HG03135 (cell line): ENCODE measurements around the gene ZNF213.
A peak's percentile ranks its signal among the peaks of the same experiment; 100 is the strongest.

Source experiments
- ATAC-seq: cut with Tn5 transposase; IDR thresholded peaks from one replicate; pipeline ENCODE4 v1.9.1; 2021; ENCODE audit warnings: mild to moderate bottlenecking, moderate library complexity; ENCODE audit not compliant: unreplicated experiment

Gene ZNF213

DNA sequence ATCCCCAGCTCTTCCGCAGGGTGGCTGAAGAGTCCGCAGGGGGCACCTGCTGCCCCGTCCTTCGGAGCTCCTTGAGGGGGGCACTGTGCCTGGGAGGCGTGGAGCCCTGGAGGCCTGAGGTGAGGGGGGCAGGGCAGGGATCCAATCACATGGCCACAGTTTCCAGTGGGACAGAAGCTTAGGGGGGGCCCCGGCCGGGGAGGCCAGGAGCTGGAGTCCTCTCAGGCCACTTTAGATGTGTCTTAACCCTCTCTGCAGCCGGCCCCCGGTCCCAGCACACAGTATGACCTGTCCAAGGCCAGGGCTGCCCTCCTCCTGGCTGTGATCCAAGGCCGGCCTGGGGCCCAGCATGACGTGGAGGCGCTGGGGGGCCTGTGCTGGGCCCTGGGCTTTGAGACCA lies 10.8 kb downstream of the ZNF213 start:
- ATAC-seq = no peak

DNA sequence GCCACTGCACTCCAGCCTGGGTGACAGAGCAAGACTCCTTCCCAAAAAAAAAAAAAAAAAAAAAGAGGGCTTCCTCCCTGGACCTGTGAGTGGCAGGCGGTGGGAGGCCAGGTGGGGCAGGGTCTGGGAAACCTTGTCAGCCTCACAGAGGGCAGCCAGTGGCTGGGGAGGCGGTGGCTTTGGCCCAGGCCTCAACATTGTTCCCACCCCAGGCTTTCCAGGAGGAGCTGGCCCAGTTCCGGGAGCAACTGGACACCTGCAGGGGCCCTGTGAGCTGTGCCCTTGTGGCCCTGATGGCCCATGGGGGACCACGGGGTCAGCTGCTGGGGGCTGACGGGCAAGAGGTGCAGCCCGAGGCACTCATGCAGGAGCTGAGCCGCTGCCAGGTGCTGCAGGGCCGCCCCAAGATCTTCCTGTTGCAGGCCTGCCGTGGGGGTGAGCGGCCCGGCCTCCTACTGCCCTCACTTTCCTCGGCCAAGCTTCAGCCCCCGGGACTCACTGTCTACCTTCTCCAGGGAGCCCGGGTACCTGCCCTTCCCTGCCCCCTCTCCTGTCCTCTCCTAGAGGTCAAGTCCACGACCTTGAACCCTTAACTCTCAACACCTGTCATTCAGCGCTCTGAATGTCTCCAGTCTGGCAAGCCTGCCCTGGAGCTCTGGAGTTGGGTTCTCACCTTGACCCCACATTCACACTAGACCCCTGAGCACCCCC lies 12.4 kb downstream of the ZNF213 start:
- no peak for ATAC-seq

GRCh38 chr16:3147757-3148104 lies 12.9 kb downstream of the ZNF213 start:
- no peak for ATAC-seq

DNA sequence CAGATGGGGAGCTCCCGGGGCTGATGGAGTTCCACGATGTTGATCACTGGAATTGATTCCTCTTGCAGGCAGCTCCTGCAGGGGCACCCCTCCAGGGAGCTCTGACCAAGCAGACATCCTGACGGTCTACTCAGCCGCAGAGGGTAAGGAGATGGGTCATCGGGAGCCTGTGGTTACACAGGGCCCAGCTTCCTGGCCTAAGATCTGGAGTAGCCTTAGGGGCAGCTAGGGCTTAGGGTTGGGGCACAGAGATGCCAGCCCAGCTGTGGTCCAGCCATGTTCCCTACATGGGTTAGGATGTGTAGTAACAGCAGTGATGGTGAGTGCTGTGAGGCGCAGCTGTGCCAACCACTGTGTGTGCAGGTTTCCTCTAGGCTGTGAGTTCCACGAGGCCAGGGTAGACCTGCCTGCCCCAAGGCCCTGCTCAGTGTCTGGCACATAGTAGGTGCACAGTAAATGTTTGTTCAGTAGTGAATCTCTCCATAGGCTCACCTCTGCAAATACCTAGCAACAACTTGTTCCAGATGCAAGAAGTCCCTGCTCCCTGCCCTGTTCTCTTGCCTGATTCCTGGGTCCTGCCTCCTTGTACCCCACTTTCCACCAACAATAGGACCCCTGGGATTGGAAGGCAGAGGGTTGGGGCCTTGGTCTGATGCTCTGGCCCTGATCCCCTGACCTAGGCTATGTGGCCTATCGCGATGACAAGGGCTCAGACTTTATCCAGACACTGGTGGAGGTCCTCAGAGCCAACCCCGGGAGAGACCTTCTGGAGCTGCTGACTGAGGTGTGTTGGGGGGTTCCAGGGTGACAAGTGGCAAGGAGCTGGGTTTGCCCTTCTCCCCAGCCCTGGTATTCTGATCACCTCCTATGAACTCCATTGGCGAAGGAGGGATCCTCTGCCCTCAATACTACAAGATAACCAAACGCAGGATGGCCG lies 13.7 kb downstream of the ZNF213 start:
- ATAC-seq = no peak

DNA sequence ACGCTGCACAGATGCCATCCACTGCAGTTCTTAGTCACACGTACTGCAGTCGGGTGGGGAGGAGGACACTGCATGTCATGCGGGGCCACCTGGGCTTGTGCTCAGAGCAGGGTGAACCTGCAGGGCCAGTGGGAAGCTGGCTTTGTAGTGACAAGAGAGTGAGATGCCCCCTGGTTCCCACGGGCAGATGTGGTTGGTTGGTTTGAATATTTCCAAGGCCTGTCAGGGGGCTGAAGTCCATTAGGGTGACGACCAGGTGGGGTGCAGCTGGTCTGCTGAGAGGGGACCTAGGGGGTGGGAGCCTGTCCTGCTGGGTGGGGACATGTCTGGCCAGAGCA lies 14.3 kb downstream of the ZNF213 start:
- ATAC-seq = no peak

DNA sequence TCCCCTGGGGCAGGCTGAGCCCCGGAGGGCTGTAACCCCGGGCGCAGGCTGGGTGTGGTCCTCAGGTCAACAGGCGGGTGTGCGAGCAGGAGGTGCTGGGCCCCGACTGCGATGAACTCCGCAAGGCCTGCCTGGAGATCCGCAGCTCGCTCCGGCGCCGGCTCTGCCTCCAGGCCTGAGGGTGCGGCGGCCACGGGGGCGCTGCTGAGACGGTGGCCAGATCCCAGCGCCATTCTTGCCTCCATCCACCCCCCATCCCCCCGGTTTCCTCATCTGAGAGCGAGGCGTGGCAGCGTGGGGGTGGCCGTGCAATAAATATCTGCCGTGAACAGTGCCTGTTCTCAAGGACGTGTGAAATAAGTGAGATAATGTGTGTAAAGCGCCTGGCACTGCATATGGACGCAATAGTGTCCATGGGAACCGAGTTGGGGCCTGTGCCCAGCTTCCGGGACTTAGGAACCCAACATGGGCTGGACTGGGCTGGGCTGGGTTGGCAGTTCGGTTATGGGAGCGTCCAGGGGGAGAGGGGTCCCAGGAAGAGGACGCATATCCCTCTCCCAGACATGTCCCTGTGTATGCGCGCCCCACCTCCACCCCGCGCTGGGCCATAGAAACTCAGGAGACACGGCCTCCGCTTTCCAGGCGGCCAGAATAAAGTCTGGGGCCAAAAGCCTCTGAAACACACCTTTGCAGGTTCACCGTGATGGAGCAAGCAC lies 15.0 kb downstream of the ZNF213 start:
- peak; percentile 15 for ATAC-seq

GRCh38 chr16:3150346-3151218 lies 15.8 kb downstream of the ZNF213 start:
- peak; percentile 72 for ATAC-seq

DNA sequence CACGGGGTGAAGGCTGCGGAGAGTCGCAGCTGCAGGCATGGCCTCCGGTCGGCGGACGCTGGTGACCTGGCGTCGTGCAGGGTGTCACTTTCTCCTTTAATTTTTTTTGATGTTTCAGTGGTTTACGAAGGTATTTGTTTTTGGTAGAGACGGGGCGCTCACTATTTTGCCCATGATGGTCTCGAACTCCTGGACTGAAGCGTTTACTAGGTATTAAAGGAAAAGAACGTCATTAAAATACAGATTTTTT lies 17.1 kb downstream of the ZNF213 start:
- no peak for ATAC-seq

DNA sequence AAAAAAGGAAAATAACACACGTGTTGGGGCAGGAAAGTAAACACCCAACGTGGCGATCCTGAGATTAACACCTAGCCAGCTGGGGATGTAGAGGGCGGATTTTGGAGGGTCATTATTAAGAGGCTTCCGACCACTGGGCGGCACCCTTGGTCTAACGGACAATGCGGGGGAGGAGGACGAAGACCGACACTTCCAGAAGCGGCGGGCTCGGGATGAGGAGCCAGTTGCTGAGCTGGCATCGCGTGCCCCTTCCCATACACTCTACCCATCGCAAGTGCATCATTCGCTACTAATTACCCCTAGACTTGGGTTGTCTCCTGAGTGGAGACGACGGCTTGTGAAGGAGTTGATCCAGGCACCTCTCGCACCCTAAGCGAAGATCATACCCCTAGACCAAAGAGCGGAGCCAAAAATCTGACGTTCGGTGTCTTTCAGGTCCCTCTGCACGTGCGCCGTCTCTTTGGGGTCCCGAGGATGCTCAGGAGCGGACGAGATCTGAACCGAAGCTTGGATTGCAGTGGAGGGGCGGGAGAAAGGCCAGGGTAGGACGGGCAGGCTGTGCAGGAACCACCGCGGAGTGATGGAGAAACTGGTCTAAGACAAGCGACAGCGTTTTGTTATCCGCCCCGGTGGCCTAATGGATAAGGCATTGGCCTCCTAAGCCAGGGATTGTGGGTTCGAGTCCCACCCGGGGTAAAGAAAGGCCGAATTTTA lies 17.6 kb downstream of the ZNF213 start:
- no peak for ATAC-seq

- no peak for ATAC-seq
Measured at GRCh38 chr16:3152991-3153368, 18.2 kb downstream of the ZNF213 start.

GRCh38 chr16:3155181-3155580 lies 20.4 kb downstream of the ZNF213 start:
- no peak for ATAC-seq

GRCh38 chr16:3155972-3156371 lies 21.1 kb downstream of the ZNF213 start:
- ATAC-seq = no peak

DNA sequence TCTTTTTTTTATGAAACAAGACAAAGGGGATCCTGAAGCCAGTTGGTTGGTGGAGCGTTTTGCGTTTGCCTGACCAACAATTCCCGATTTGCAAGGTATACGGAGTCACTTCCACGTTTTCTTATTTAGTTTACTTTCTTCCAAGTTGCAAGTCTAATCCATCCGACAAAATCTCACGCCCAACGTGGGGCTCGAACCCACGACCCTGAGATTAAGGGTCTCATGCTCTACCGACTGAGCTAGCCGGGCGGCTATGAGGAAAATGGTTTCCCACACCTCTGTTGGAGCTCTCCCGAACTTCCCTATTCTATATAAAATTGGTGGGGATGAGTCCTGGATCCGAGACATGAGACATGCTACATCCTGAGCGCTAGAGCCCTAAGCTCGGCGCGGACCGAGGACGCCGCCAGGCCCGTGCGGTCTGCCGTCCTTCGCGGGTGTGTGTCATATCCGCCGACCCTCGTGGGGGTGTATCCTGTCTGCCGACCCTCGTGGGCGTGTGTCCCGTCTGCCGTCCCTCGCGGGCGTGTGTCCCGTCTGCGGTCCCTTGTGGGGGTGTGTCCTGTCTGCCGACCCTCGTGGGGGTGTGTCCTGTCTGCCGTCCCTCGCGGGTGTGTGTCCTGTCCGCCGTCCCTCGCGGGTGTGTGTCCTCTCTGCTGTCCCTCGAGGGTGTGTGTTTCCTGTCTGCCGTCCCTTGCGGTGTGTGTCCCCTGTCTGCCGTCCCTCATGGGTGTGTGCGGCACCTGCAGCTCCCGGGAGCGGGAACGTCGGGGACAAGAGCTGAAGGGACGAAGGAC lies 22.6 kb downstream of the ZNF213 start:
- no peak for ATAC-seq

GRCh38 chr16:3158026-3158509 lies 23.2 kb downstream of the ZNF213 start:
- ATAC-seq = no peak

DNA sequence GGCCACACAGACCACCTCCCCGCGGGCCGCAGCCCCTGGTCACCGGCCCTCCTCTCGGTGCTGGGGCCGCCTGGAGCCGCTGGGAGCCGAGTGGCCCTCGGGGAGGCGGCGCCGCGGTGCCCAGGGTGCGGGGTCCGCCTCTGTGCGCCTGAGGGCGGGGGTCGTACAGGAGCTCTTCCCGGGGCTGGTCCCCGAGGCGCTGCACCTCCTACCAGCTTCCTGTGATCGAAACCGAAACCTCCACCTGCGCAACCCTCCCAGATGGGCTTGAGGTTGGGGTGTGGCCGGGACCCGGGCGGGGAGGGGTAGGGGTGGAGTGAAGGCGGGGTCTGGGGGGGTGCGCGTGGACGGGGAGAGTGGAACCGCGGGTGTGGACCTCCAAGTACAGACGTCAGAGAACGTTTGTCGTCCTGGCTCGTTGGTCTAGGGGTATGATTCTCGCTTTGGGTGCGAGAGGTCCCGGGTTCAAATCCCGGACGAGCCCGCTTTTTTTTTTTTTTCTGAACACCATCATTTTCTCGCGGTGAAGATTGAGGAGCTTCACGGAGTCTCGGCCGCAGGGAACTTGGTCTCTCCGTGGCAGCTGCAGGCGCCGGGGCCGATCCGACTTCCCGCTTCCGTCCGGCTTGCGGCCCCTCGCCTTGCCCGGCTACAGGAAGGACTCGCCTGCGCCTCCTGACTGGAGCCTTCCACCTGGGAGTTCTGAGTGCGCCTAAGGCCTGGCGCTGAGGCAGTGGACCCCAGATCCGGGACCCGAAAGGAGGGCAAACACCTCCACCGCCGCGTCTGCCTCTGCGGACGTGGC lies 23.9 kb downstream of the ZNF213 start:
- ATAC-seq = peak; percentile 48

- ATAC-seq = no peak
Measured at GRCh38 chr16:3161235-3162018, 26.6 kb downstream of the ZNF213 start.

- ATAC-seq = no peak
Measured at GRCh38 chr16:3164121-3164991, 29.5 kb downstream of the ZNF213 start.
